Activated T-helper 2 cell treated with anti-CD3 and anti-CD28 coated beads, Interferon-gamma antibody, Interleukin-2, Interleukin-4, amounts not matched to agents 10 μg/mL and 5 μg/mL and 100 μg/mL, durations not matched to agents 14 hours and 24 hours and 36 hours (primary cell): Measurements from ENCODE around the gene CEACAM16. TPM values are rescaled to one million over a fixed set of nuclear protein-coding genes. Genes with fewer than 3 reads are reported as not detected.

Source experiments
- DNase-seq: peaks from one replicate; pipeline ENCODE4 v3.0.0; 2021; ENCODE audit warnings: low spot score
- H3K27ac Mint-ChIP-seq: one replicate; pipeline ENCODE4 v1.8.0; 2021; ENCODE audit warnings: mixed read lengths
- H3K27me3 Mint-ChIP-seq: one replicate; pipeline ENCODE4 v1.8.0; 2021; ENCODE audit warnings: low read depth, mixed read lengths
- H3K36me3 Mint-ChIP-seq: one replicate; pipeline ENCODE4 v1.8.0; 2021; ENCODE audit warnings: low read depth, mixed read lengths
- H3K4me1 Mint-ChIP-seq: one replicate; pipeline ENCODE4 v1.8.0; 2021; ENCODE audit warnings: low read depth, mixed read lengths
- H3K4me3 Mint-ChIP-seq: one replicate; pipeline ENCODE4 v1.8.0; 2021; ENCODE audit warnings: low read depth, mild to moderate bottlenecking, moderate library complexity, mixed read lengths
- H3K9me3 Mint-ChIP-seq: one replicate; pipeline ENCODE4 v1.8.0; 2021; ENCODE audit warnings: mixed read lengths
- intact Hi-C: fragments of 100-400 bp; cut with micrococcal nuclease; formaldehyde crosslinking; loops from one replicate; pipeline ENCODE4 v1.15.1; 2023
- total RNA-seq: library from RNA; stranded (reverse); gene quantifications from 2 replicates; pipeline ENCODE4 v1.2.3, GENCODE V29; 2022

The CEACAM16 gene
- total RNA-seq, 1 donor from 2014 or later: not detected

GRCh38 chr19:44725684-44726083 lies 26.7 kb downstream of the CEACAM16 start:
- no peak for DNase-seq
- H3K4me1 Mint-ChIP-seq: peaks cover 35% of the 10 kb centered on the region
- H3K9me3 Mint-ChIP-seq: no peaks in the 10 kb centered on the region
- no peaks in the 10 kb centered on the region for H3K36me3 Mint-ChIP-seq
- intact Hi-C loops: no loop called here
- no peaks in the 10 kb centered on the region for H3K27me3 Mint-ChIP-seq
- no peak overlapping the region for H3K27ac Mint-ChIP-seq
- no peak overlapping the region for H3K4me3 Mint-ChIP-seq

GRCh38 chr19:44726465-44726864 lies 27.5 kb downstream of the CEACAM16 start:
- Mint-ChIP-seq H3K27ac (no peak overlapping the region), H3K27me3 (no peaks in the 10 kb centered on the region), H3K9me3 (no peaks in the 10 kb centered on the region), H3K4me1 (peaks cover 35% of the 10 kb centered on the region), H3K36me3 (no peaks in the 10 kb centered on the region), H3K4me3 (no peak overlapping the region)
- intact Hi-C loops: no loop called here
- DNase-seq: no peak

GRCh38 chr19:44728178-44728577 lies 29.2 kb downstream of the CEACAM16 start:
- Mint-ChIP-seq H3K4me1 (peaks cover 21% of the 10 kb centered on the region), H3K27me3 (no peaks in the 10 kb centered on the region), H3K27ac (no peak overlapping the region), H3K9me3 (no peaks in the 10 kb centered on the region), H3K4me3 (no peak overlapping the region), H3K36me3 (no peaks in the 10 kb centered on the region)
- intact Hi-C loops: no loop called here
- no peak for DNase-seq

- peaks cover 9% of the 10 kb centered on the region for H3K4me1 Mint-ChIP-seq
- no peaks in the 10 kb centered on the region for H3K27me3 Mint-ChIP-seq
- H3K27ac Mint-ChIP-seq: no peak overlapping the region
- no peaks in the 10 kb centered on the region for H3K9me3 Mint-ChIP-seq
- no peak overlapping the region for H3K4me3 Mint-ChIP-seq
- DNase-seq: no peak
- intact Hi-C loops: no loop called here
- no peaks in the 10 kb centered on the region for H3K36me3 Mint-ChIP-seq
Measured at GRCh38 chr19:44729516-44730033, 30.6 kb downstream of the CEACAM16 start.

DNA sequence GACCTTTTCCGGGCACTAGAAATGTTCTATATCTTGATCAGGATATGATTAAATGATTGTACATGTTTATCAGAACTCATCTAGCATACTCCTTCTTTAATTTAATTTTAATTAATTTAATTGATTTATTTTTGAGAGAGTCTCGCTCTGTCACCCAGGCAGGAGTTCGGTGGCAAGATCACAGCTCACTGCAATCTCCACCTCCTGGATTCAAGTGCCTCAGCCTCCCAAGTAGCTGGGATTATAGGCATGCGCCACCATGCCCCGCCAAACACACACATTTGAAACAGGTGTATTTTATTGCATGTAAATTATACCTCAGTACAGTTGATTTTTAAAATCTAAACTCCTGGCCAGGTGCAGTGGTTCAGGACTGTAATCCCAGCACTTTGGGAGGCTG lies 32.1 kb downstream of the CEACAM16 start:
- H3K4me3 Mint-ChIP-seq: no peak overlapping the region
- no peaks in the 10 kb centered on the region for H3K27me3 Mint-ChIP-seq
- no peaks in the 10 kb centered on the region for H3K9me3 Mint-ChIP-seq
- no peaks in the 10 kb centered on the region for H3K36me3 Mint-ChIP-seq
- H3K4me1 Mint-ChIP-seq: peaks cover 11% of the 10 kb centered on the region
- H3K27ac Mint-ChIP-seq: no peak overlapping the region
- no peak for DNase-seq
- intact Hi-C loops: no loop called here

DNA sequence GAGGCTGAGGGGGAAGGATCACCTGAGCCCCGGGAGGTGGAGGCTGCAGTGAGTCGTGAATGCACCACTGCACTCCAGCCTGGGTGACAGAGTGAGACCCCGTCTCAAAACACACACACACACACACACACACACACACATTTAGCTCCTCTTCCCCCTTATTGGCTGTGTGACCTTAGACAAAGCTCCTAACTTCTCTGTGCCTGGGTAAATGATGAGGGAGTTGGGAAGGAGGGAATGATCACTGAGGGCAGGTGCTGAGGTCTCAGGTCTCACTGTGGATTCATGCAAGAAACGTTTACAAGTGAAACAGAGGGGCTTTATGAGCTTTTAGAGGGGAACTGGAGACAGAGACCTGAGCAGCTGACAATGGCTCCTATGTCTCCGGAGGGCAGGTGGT lies 32.7 kb downstream of the CEACAM16 start:
- H3K36me3 Mint-ChIP-seq: no peaks in the 10 kb centered on the region
- no peaks in the 10 kb centered on the region for H3K27me3 Mint-ChIP-seq
- H3K4me3 Mint-ChIP-seq: no peak overlapping the region
- no peak overlapping the region for H3K27ac Mint-ChIP-seq
- DNase-seq: no peak
- no peaks in the 10 kb centered on the region for H3K9me3 Mint-ChIP-seq
- H3K4me1 Mint-ChIP-seq: peaks cover 11% of the 10 kb centered on the region
- intact Hi-C loops: no loop called here

GRCh38 chr19:44732235-44733014 lies 33.5 kb downstream of the CEACAM16 start:
- Mint-ChIP-seq H3K9me3 (no peaks in the 10 kb centered on the region), H3K36me3 (no peaks in the 10 kb centered on the region), H3K4me3 (no peak overlapping the region), H3K4me1 (peaks cover 16% of the 10 kb centered on the region), H3K27ac (no peak overlapping the region), H3K27me3 (peaks cover 1% of the 10 kb centered on the region)
- intact Hi-C loops: no loop called here
- DNase-seq: no peak

GRCh38 chr19:44734357-44734756 lies 35.4 kb downstream of the CEACAM16 start:
- Mint-ChIP-seq H3K36me3 (no peaks in the 10 kb centered on the region), H3K27ac (no peak overlapping the region), H3K9me3 (no peaks in the 10 kb centered on the region), H3K4me3 (no peak overlapping the region), H3K4me1 (peaks cover 13% of the 10 kb centered on the region), H3K27me3 (peaks cover 1% of the 10 kb centered on the region)
- DNase-seq: no peak
- intact Hi-C loops: no loop called here

- Mint-ChIP-seq H3K27ac (no peak overlapping the region), H3K27me3 (peaks cover 1% of the 10 kb centered on the region), H3K4me3 (no peak overlapping the region), H3K9me3 (no peaks in the 10 kb centered on the region), H3K4me1 (peaks cover 13% of the 10 kb centered on the region), H3K36me3 (no peaks in the 10 kb centered on the region)
- intact Hi-C loops: no loop called here
- DNase-seq: no peak
Measured at GRCh38 chr19:44735011-44735410, 36.1 kb downstream of the CEACAM16 start.

DNA sequence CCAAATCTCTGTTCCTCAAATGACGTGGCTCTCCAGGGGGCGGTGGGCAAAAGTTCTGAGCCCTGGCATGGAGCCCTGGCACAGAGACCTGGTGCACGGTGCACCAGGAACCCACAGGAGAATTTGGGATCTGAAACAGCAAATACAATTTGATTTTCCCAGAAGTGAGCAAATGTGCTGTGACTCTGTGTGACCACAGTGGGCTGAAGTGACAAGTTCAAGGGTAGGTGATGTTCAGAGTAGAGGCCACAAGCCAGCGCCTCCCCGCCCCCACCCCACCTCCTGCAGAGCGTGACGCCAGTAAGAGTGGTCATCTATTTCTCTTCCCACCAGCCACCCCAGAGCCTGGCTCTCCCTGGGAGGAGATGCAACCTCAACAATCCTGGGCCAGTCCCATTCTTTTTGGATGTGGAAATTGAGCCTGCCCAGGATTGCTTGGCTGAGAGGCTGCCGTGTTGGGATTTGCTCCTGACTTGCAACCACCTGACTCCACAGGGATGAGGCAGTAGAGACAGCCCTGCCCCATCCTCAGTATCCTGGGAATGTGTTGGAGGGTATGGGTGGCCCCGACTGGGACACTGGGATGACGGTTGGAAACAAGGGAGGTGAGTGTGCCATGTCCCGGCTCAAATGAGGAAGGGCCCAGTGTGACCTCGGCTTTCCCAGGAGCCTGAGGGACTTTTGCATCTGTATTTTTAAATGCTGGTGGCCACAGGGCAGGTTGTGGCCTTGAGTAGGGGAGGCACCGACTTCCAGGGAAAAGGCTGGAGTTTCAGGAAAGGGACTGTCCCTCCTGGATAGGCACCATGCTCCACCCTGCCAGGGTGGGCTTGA lies 38.5 kb downstream of the CEACAM16 start:
- Mint-ChIP-seq H3K9me3 (no peaks in the 10 kb centered on the region), H3K27ac (no peak overlapping the region), H3K27me3 (peaks cover 1% of the 10 kb centered on the region), H3K4me3 (no peak overlapping the region), H3K4me1 (peaks cover 15% of the 10 kb centered on the region), H3K36me3 (no peaks in the 10 kb centered on the region)
- no peak for DNase-seq
- intact Hi-C loops: no loop called here

GRCh38 chr19:44738136-44738535 lies 39.2 kb downstream of the CEACAM16 start:
- intact Hi-C loops: no loop called here
- Mint-ChIP-seq H3K9me3 (no peaks in the 10 kb centered on the region), H3K36me3 (no peaks in the 10 kb centered on the region), H3K4me1 (peaks cover 15% of the 10 kb centered on the region), H3K4me3 (no peak overlapping the region), H3K27ac (no peak overlapping the region), H3K27me3 (peaks cover 1% of the 10 kb centered on the region)
- no peak for DNase-seq

- no peak overlapping the region for H3K27ac Mint-ChIP-seq
- H3K9me3 Mint-ChIP-seq: no peaks in the 10 kb centered on the region
- no peaks in the 10 kb centered on the region for H3K36me3 Mint-ChIP-seq
- H3K4me3 Mint-ChIP-seq: no peak overlapping the region
- H3K4me1 Mint-ChIP-seq: peaks cover 15% of the 10 kb centered on the region
- intact Hi-C loops: no loop called here
- peaks cover 1% of the 10 kb centered on the region for H3K27me3 Mint-ChIP-seq
- DNase-seq: no peak
Measured at GRCh38 chr19:44738603-44739558, 39.9 kb downstream of the CEACAM16 start.
